ENCODE results near the gene IGFBP2. TPM values are rescaled to one million over a fixed set of nuclear protein-coding genes. Genes with fewer than 3 reads are reported as not detected.

Gene IGFBP2
- total and polyA plus RNA-seq, 2 of the 13 experiments (the other 11 are each of a cell fraction or from before 2014, with no cell fraction given): 2.0 to 5.8 TPM

DNA sequence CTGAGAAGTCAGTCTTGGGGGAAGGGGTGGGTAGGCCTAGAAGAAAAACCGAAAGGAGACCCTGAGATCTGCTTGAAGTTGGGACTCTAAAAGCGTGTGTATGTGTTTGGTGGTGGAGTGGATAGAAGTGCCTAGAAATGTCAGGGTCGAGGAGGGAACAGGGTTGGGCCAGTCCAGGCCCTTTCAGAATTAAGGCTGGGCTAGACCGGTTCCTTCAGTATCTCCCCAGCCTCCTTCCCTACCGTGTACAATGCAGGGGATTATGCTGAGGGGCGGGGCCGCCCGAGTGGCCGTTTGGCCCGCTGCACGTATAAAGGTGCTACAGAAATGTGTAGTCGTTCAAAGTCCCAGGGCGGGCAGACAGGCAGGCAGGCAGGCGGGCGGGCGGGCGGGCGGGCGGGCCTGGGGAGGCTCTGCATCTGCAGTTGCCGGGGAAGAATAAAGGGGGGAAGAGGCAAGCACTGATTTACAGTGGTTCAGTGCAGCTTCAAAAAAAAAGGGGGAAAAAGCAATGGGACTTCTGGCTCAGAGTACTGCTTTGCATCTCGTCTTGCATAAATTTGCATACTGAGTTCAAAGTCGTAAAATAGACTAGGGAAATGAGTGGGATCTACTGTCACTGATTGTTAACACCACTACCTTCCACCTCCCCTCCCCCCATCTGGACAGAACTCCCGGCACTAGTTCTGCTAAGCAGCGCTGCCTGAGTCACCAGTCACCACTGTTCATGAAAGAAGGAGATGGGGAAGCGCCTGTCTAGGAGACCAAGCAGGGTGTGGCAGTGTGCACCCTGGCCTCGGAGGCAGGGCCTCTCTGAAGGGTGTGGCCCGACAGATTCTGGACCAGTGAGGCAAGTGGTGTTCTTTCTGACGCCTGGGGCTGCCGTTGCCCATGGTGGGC, 3.6 kb downstream of the IGFBP2 start (continued):
- TF ChIP-seq, protein P1, sequence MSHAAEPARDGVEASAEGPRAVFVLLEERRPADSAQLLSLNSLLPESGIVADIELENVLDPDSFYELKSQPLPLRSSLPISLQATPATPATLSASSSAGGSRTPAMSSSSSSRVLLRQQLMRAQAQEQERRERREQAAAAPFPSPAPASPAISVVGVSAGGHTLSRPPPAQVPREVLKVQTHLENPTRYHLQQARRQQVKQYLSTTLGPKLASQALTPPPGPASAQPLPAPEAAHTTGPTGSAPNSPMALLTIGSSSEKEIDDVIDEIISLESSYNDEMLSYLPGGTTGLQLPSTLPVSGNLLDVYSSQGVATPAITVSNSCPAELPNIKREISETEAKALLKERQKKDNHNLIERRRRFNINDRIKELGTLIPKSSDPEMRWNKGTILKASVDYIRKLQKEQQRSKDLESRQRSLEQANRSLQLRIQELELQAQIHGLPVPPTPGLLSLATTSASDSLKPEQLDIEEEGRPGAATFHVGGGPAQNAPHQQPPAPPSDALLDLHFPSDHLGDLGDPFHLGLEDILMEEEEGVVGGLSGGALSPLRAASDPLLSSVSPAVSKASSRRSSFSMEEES (CRISPR knock-in tag; IDR thresholded peaks at IDR 0.05): no peak
- TF ChIP-seq CBX5 (CRISPR knock-in tag; IDR thresholded peaks at IDR 0.05; ENCODE audit: borderline replicate concordance) (no peak), ZFYVE20 (CRISPR knock-in tag; IDR thresholded peaks at IDR 0.05; ENCODE audit: borderline replicate concordance, low read depth) (no peak), KDM3A (CRISPR knock-in tag; IDR thresholded peaks at IDR 0.05; ENCODE audit: low read depth) (no peak), ZFAT (CRISPR knock-in tag; conservative IDR thresholded peaks at IDR 0.05) (no peak), HNF4G (IDR thresholded peaks at IDR 0.05; ENCODE audit: borderline replicate concordance, low read depth, low read length) (peak; percentile 32; the same call in 1 of the 2 replicates), HNF4G (CRISPR knock-in tag; IDR thresholded peaks at IDR 0.05; ENCODE audit: borderline replicate concordance, low read depth) (no peak), ZNF24 (IDR thresholded peaks at IDR 0.05) (no peak), SRSF4 (IDR thresholded peaks at IDR 0.05; ENCODE audit: low read depth, low read length, poor library complexity, severe bottlenecking) (no peak), ZNF768 (CRISPR knock-in tag; IDR thresholded peaks at IDR 0.05) (no peak), GABPA (IDR thresholded peaks at IDR 0.05; ENCODE audit: low read depth, low read length) (no peak), GABPA (CRISPR knock-in tag; IDR thresholded peaks at IDR 0.05; ENCODE audit: low read depth) (no peak), ZNF780A (CRISPR knock-in tag; IDR thresholded peaks at IDR 0.05) (no peak), EED (CRISPR knock-in tag; IDR thresholded peaks at IDR 0.05) (no peak), ZNF746 (CRISPR knock-in tag; IDR thresholded peaks at IDR 0.05) (no peak), U2AF1 (optimal IDR thresholded peaks at IDR 0.05; ENCODE audit: low read depth, low read length) (no peak), ZNF788 (CRISPR knock-in tag; IDR thresholded peaks at IDR 0.05; ENCODE audit: borderline replicate concordance) (no peak), SAP130 (CRISPR knock-in tag; IDR thresholded peaks at IDR 0.05; ENCODE audit: low read depth) (peak; percentile 43; the same call in 1 of the 2 replicates), ZNF101 (CRISPR knock-in tag; IDR thresholded peaks at IDR 0.05; ENCODE audit: borderline replicate concordance, low read depth) (no peak), SAFB2 (CRISPR knock-in tag; IDR thresholded peaks at IDR 0.05; ENCODE audit: borderline replicate concordance, low read depth) (no peak), ZNF772 (CRISPR knock-in tag; IDR thresholded peaks at IDR 0.05) (no peak), FOXC1 (CRISPR knock-in tag; IDR thresholded peaks at IDR 0.05; ENCODE audit: borderline replicate concordance) (no peak)
- TF ChIP-seq, protein P2, sequence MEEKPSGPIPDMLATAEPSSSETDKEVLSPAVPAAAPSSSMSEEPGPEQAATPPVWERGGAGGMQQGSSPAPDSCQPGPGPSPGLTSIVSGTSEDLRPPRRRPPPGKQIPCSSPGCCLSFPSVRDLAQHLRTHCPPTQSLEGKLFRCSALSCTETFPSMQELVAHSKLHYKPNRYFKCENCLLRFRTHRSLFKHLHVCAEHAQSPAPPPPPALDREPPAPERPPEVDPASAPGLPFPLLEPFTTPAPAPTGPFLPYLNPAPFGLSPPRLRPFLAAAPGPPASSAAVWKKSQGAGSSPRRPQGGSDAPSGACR (CRISPR knock-in tag; IDR thresholded peaks at IDR 0.05): no peak
- TF ChIP-seq, protein P3, sequence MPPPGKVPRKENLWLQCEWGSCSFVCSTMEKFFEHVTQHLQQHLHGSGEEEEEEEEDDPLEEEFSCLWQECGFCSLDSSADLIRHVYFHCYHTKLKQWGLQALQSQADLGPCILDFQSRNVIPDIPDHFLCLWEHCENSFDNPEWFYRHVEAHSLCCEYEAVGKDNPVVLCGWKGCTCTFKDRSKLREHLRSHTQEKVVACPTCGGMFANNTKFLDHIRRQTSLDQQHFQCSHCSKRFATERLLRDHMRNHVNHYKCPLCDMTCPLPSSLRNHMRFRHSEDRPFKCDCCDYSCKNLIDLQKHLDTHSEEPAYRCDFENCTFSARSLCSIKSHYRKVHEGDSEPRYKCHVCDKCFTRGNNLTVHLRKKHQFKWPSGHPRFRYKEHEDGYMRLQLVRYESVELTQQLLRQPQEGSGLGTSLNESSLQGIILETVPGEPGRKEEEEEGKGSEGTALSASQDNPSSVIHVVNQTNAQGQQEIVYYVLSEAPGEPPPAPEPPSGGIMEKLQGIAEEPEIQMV (CRISPR knock-in tag; IDR thresholded peaks at IDR 0.05; ENCODE audit: low read depth): no peak
